HG03039 (cell line): ENCODE data around the gene ARHGEF10L.
"Not testable (repeated sequence)": the region's sequence is repeated elsewhere in the genome, so short reads cannot be mapped to it uniquely, and the experiment has no call there.

Experiments used
- ATAC-seq: cut with Tn5 transposase; IDR thresholded peaks from one replicate; pipeline ENCODE4 v1.9.1; 2021; ENCODE audit warnings: mild to moderate bottlenecking, moderate library complexity; ENCODE audit not compliant: unreplicated experiment

The ARHGEF10L gene

GRCh38 chr1:17609529-17609928, 70.0 kb downstream of the ARHGEF10L start:
- no peak for ATAC-seq

- no peak for ATAC-seq
Measured at GRCh38 chr1:17610085-17610484, 70.6 kb downstream of the ARHGEF10L start.

GRCh38 chr1:17610713-17611112, 71.2 kb downstream of the ARHGEF10L start:
- ATAC-seq: no peak

GRCh38 chr1:17611991-17612390, 72.5 kb downstream of the ARHGEF10L start:
- no peak for ATAC-seq

- no peak for ATAC-seq
Measured at GRCh38 chr1:17612831-17613230, 73.3 kb downstream of the ARHGEF10L start.

GRCh38 chr1:17614586-17614985, 75.1 kb downstream of the ARHGEF10L start:
- no peak for ATAC-seq

- no peak for ATAC-seq
Measured at GRCh38 chr1:17615157-17615556, 75.7 kb downstream of the ARHGEF10L start.

- ATAC-seq: no peak
Measured at GRCh38 chr1:17615959-17616358, 76.5 kb downstream of the ARHGEF10L start.

- no peak for ATAC-seq
Measured at GRCh38 chr1:17616731-17617279, 77.3 kb downstream of the ARHGEF10L start.

- ATAC-seq: no peak
Measured at GRCh38 chr1:17617787-17618557, 78.5 kb downstream of the ARHGEF10L start.

- ATAC-seq: no peak
Measured at GRCh38 chr1:17618558-17619247, 79.2 kb downstream of the ARHGEF10L start.

GRCh38 chr1:17620448-17620847, 81.0 kb downstream of the ARHGEF10L start:
- no peak for ATAC-seq

GRCh38 chr1:17621691-17622090, 82.2 kb downstream of the ARHGEF10L start:
- ATAC-seq: no peak

GRCh38 chr1:17622823-17623222, 83.3 kb downstream of the ARHGEF10L start:
- no peak for ATAC-seq

GRCh38 chr1:17624611-17625233, 85.2 kb downstream of the ARHGEF10L start:
- no peak for ATAC-seq

GRCh38 chr1:17627239-17628052, 87.9 kb downstream of the ARHGEF10L start:
- ATAC-seq: no peak

GRCh38 chr1:17629046-17629445, 89.5 kb downstream of the ARHGEF10L start:
- not testable (repeated sequence) for ATAC-seq

GRCh38 chr1:17629460-17629859, 90.0 kb downstream of the ARHGEF10L start:
- ATAC-seq: no peak

GRCh38 chr1:17630048-17630830, 90.7 kb downstream of the ARHGEF10L start:
- no peak for ATAC-seq

- ATAC-seq: no peak
Measured at GRCh38 chr1:17630986-17631385, 91.5 kb downstream of the ARHGEF10L start.
